H1 (cell line): ENCODE results near the gene LAYN. TPM values are rescaled to one million over a fixed set of nuclear protein-coding genes. Genes with fewer than 3 reads are reported as not detected.

ENCODE experiments used
- CTCF ChIA-PET: fragments of 300-600 bp; sonication (Branson Sonifier 250); formaldehyde crosslinking; loops from one replicate; lab custom pipeline; 2021; ENCODE audit not compliant: partially characterized antibody; lab: Charles Lee
- POLR2A ChIA-PET: fragments of 300-600 bp; sonication (Branson Sonifier 250); formaldehyde crosslinking; loops from one replicate; lab custom pipeline; 2021; ENCODE audit warnings: inconsistent platforms; ENCODE audit not compliant: partially characterized antibody; lab: Charles Lee
- DNase-seq, 2 experiments: peaks; one replicate each; pipeline versions ENCODE4 v3.0.0 to v3.0.0-alpha.2; 2010 to 2022; ENCODE audit warnings: low spot score in 2 of 2, low read depth in 1 of 2, mixed read lengths in 1 of 2
- FAIRE-seq: peaks from 2 replicates; lab custom pipeline; 2011; peaks lifted over from hg19 to GRCh38; lab: Jason Lieb, UNC
- H2AFZ ChIP-seq: 2 replicates; pipeline ENCODE4 v1.8.1; 2012; ENCODE audit warnings: low read length, inconsistent platforms
- H2AK5ac ChIP-seq: 2 replicates; pipeline ENCODE4 v1.6.1; 2013; ENCODE audit warnings: low read depth, low read length
- H2BK120ac ChIP-seq: replicated peaks from 2 replicates; pipeline ENCODE3; 2013; ENCODE audit warnings: low read depth, low read length, inconsistent platforms
- H2BK12ac ChIP-seq: 2 replicates; pipeline ENCODE4 v1.6.1; 2013; ENCODE audit warnings: low read depth, low read length
- H2BK15ac ChIP-seq: 2 replicates; pipeline ENCODE4 v1.6.1; 2013; ENCODE audit warnings: low read length
- H2BK20ac ChIP-seq: 2 replicates; pipeline ENCODE4 v1.6.1; 2013; ENCODE audit warnings: low read length
- H2BK5ac ChIP-seq: 2 replicates; pipeline ENCODE4 v1.6.1; 2013; ENCODE audit warnings: low read depth, low read length
- H3K14ac ChIP-seq: 2 replicates; pipeline ENCODE4 v1.6.1; 2013; ENCODE audit warnings: inconsistent platforms; ENCODE audit not compliant: insufficient read length
- H3K18ac ChIP-seq: 2 replicates; pipeline ENCODE4 v1.6.1; 2013; ENCODE audit warnings: low read length; ENCODE audit errors: extremely low read depth
- H3K23ac ChIP-seq: 2 replicates; pipeline ENCODE4 v1.6.1; 2013; ENCODE audit warnings: inconsistent platforms; ENCODE audit not compliant: insufficient read length
- H3K23me2 ChIP-seq: 2 replicates; pipeline ENCODE4 v1.6.1; 2013; ENCODE audit warnings: low read depth, low read length
- H3K27ac ChIP-seq: 2 replicates; pipeline ENCODE4 v1.6.1; 2011; ENCODE audit warnings: low read depth, low read length, inconsistent platforms
- H3K27me3 ChIP-seq, 4 experiments: replicated peaks in 1 of 4; 1 replicate in 1 of 4; 2 replicates in 3 of 4; pipeline versions ENCODE4 v1.6.1 to v1.8.1; 2011 to 2013; ENCODE audit warnings: low read length in 3 of 4, mild to moderate bottlenecking in 3 of 4, inconsistent platforms in 2 of 4, mixed read lengths in 2 of 4, moderate library complexity in 1 of 4; ENCODE audit not compliant: control insufficient read depth in 3 of 4, insufficient read depth in 3 of 4; ENCODE audit errors: extremely low read depth in 1 of 4
- H3K36me3 ChIP-seq, 4 experiments: 2 replicates each; pipeline versions ENCODE4 v1.6.1 to v1.8.1; 2011 to 2013; ENCODE audit warnings: mild to moderate bottlenecking in 4 of 4, low read length in 3 of 4, moderate library complexity in 2 of 4, control low read depth in 1 of 4, inconsistent platforms in 1 of 4; ENCODE audit not compliant: insufficient read depth in 4 of 4, control insufficient read depth in 2 of 4
- H3K4ac ChIP-seq: replicated peaks from 2 replicates; pipeline ENCODE3; 2013; ENCODE audit warnings: low read length, low read depth, mixed read lengths, inconsistent platforms; ENCODE audit not compliant: insufficient read length
- H3K4me1 ChIP-seq, 4 experiments: replicated peaks in 1 of 4; 1 replicate in 1 of 4; 2 replicates in 3 of 4; pipeline versions ENCODE4 v1.6.1 to v1.8.1; 2011 to 2013; ENCODE audit warnings: low read length in 3 of 4, inconsistent platforms in 2 of 4, mixed read lengths in 1 of 4; ENCODE audit not compliant: insufficient read depth in 4 of 4, control insufficient read depth in 3 of 4
- H3K4me2 ChIP-seq, 2 experiments: 2 replicates each; pipeline versions ENCODE4 v1.6.1 to v1.8.1; 2011 to 2013; ENCODE audit warnings: low read depth in 2 of 2, low read length in 2 of 2, control low read depth in 1 of 2, inconsistent platforms in 1 of 2, mild to moderate bottlenecking in 1 of 2; ENCODE audit not compliant: insufficient read depth in 1 of 2
- H3K4me3 ChIP-seq, 4 experiments: fragments of 200-600, 300-600 bp in 1 of 4; sonication (generic), shearing (Covaris generic), sonication (Bioruptor Twin) in 1 of 4; 2 replicates each; pipeline versions ENCODE4 v1.5.1 to v1.8.1; 2011 to 2016; ENCODE audit warnings: low read length in 4 of 4, low read depth in 3 of 4, control low read depth in 2 of 4, inconsistent platforms in 2 of 4, mild to moderate bottlenecking in 2 of 4, mixed read lengths in 1 of 4, moderate library complexity in 1 of 4; ENCODE audit not compliant: insufficient read depth in 2 of 4; ENCODE audit errors: extremely low read depth in 1 of 4
- H3K56ac ChIP-seq: replicated peaks from 2 replicates; pipeline ENCODE3; 2013; ENCODE audit warnings: low read depth, mild to moderate bottlenecking, mixed read lengths, low read length, inconsistent platforms; ENCODE audit not compliant: insufficient read length
- H3K79me1 ChIP-seq: 2 replicates; pipeline ENCODE4 v1.6.1; 2013; ENCODE audit warnings: low read depth, low read length, control low read depth
- H3K79me2 ChIP-seq, 2 experiments: 2 replicates each; pipeline versions ENCODE4 v1.6.1 to v1.8.1; 2012 to 2013; ENCODE audit warnings: low read length in 2 of 2, mild to moderate bottlenecking in 2 of 2, inconsistent platforms in 1 of 2; ENCODE audit not compliant: insufficient read depth in 2 of 2, control insufficient read depth in 1 of 2
- H3K9ac ChIP-seq, 4 experiments: replicated peaks in 1 of 4; 1 replicate in 1 of 4; 2 replicates in 3 of 4; pipeline versions ENCODE4 v1.6.1 to v1.8.1; 2011 to 2013; ENCODE audit warnings: low read depth in 3 of 4, low read length in 3 of 4, control low read depth in 2 of 4, mild to moderate bottlenecking in 2 of 4, moderate library complexity in 2 of 4, inconsistent platforms in 1 of 4; ENCODE audit errors: extremely low read depth in 1 of 4
- H3K9me3 ChIP-seq, 2 experiments: 2 replicates each; pipeline versions ENCODE4 v1.6.1 to v1.8.1; 2012 to 2013; ENCODE audit warnings: mild to moderate bottlenecking in 2 of 2, moderate library complexity in 2 of 2, control low read depth in 1 of 2, inconsistent platforms in 1 of 2, low read depth in 1 of 2, low read length in 1 of 2, mixed read lengths in 1 of 2; ENCODE audit not compliant: insufficient read depth in 2 of 2
- H4K20me1 ChIP-seq, 2 experiments: replicated peaks in 1 of 2; 2 replicates each; pipeline versions ENCODE3 to v1.8.1; 2011 to 2013; ENCODE audit warnings: inconsistent platforms in 2 of 2, low read length in 2 of 2, mild to moderate bottlenecking in 1 of 2; ENCODE audit not compliant: insufficient read depth in 2 of 2, control insufficient read depth in 1 of 2
- H4K5ac ChIP-seq: 2 replicates; pipeline ENCODE4 v1.6.1; 2013; ENCODE audit warnings: low read length, low read depth, mixed read lengths, inconsistent platforms; ENCODE audit not compliant: insufficient read length
- H4K8ac ChIP-seq: 2 replicates; pipeline ENCODE4 v1.8.0; 2013; ENCODE audit warnings: mild to moderate bottlenecking, moderate library complexity, low read length, inconsistent platforms; ENCODE audit not compliant: insufficient read depth; ENCODE audit errors: extremely low read depth
- H4K91ac ChIP-seq: replicated peaks from 2 replicates; pipeline ENCODE3; 2013; ENCODE audit warnings: low read length, mixed read lengths, inconsistent platforms; ENCODE audit not compliant: insufficient read length
- CBX5 ChIP-seq: fragments of 300-800, 300-1000 bp; sonication (generic); IDR thresholded peaks from 2 replicates; pipeline ENCODE4 v1.7.1; 2016; ENCODE audit warnings: antibody characterized with exemption, low read length, low read depth
- CEBPB ChIP-seq: IDR thresholded peaks from 2 replicates; pipeline ENCODE4 v1.6.1; 2012; ENCODE audit warnings: low read depth, low read length
- CTBP2 ChIP-seq: IDR thresholded peaks from 2 replicates; pipeline ENCODE4 v1.7.0; 2011; ENCODE audit warnings: borderline replicate concordance, mild to moderate bottlenecking, moderate library complexity, mixed read lengths, low read length; ENCODE audit not compliant: insufficient read depth, insufficient read length
- HDAC2 ChIP-seq, 2 experiments: fragments of 300-600 bp in 1 of 2; sonication (generic) in 1 of 2; IDR thresholded peaks; 2 replicates each; pipeline ENCODE4 v1.6.1; 2011 to 2012; ENCODE audit warnings: low read depth in 2 of 2, low read length in 2 of 2, mild to moderate bottlenecking in 2 of 2, moderate library complexity in 2 of 2, borderline replicate concordance in 1 of 2, inconsistent platforms in 1 of 2
- HDAC6 ChIP-seq: IDR thresholded peaks from one replicate; pipeline ENCODE4 v1.7.1; 2012; ENCODE audit warnings: low read depth, mild to moderate bottlenecking, inconsistent platforms, low read length, moderate library complexity
- KDM4A ChIP-seq: IDR thresholded peaks from one replicate; pipeline ENCODE4 v1.7.1; 2012; ENCODE audit warnings: low read depth, mild to moderate bottlenecking, moderate library complexity, low read length, inconsistent platforms; ENCODE audit not compliant: severe bottlenecking
- MAFK ChIP-seq: IDR thresholded peaks from 2 replicates; pipeline ENCODE4 v1.6.1; 2012; ENCODE audit warnings: low read depth, mild to moderate bottlenecking, improper control_type of control experiment, low read length
- MAX ChIP-seq: IDR thresholded peaks from 2 replicates; pipeline ENCODE4 v1.6.1; 2012; ENCODE audit warnings: inconsistent platforms
- RBBP5 ChIP-seq: IDR thresholded peaks from 2 replicates; pipeline ENCODE4 v1.7.1; 2012; ENCODE audit warnings: low read depth, mild to moderate bottlenecking, inconsistent platforms, low read length, moderate library complexity, borderline replicate concordance
- RNF2 ChIP-seq: fragments of 200-900, 300-1000 bp; sonication (generic); IDR thresholded peaks from 2 replicates; pipeline ENCODE4 v1.7.1; 2016; ENCODE audit warnings: borderline replicate concordance, low read depth, mild to moderate bottlenecking, antibody characterized with exemption, low read length; ENCODE audit not compliant: poor library complexity, severe bottlenecking; ENCODE audit errors: missing control alignments
- SIX5 ChIP-seq: IDR thresholded peaks from 2 replicates; pipeline ENCODE4 v1.6.1; 2011; ENCODE audit warnings: mild to moderate bottlenecking, low read depth, low read length
- SP2 ChIP-seq: IDR thresholded peaks from 2 replicates; pipeline ENCODE4 v1.6.1; 2012; ENCODE audit warnings: mild to moderate bottlenecking, low read length, inconsistent platforms
- TEAD4 ChIP-seq: IDR thresholded peaks from 2 replicates; pipeline ENCODE4 v1.6.1; 2012; ENCODE audit warnings: low read depth, low read length, inconsistent platforms, mixed read lengths
- YY1 ChIP-seq: IDR thresholded peaks from 2 replicates; pipeline ENCODE4 v1.6.1; 2011; ENCODE audit warnings: low read depth, mild to moderate bottlenecking, low read length
- WGBS, 2 experiments: shearing (Covaris generic) in 1 of 2; methylation state at CpG; one replicate each; pipeline versions ENCODE4 v1.1.6 to v1.1.7; 2013 to 2015; ENCODE audit warnings: low lambda C conversion rate in 2 of 2, mixed read lengths in 2 of 2, inconsistent platforms in 1 of 2, low coverage in 1 of 2, missing lambda C conversion rate in 1 of 2; ENCODE audit not compliant: insufficient replicate concordance in 2 of 2, insufficient coverage in 1 of 2, insufficient read length in 1 of 2; ENCODE audit errors: extremely low coverage in 1 of 2, missing lambda C conversion rate in 1 of 2; 5-methylcytosine and 5-hydroxymethylcytosine counted together
- polyA plus RNA-seq, 7 experiments: library from polyadenylated mRNA; depleted of rRNA in 3 of 7; stranded (reverse) in 5 of 7; unstranded in 2 of 7; fragments of >200 nt in 5 of 7; fragments of 200-250 nt in 2 of 7; gene quantifications; 1 replicate in 5 of 7; 2 replicates in 1 of 7; 4 replicates in 1 of 7; pipeline versions ENCODE4 v1.2.1 to v1.2.3, GENCODE V29; 2011 to 2013; ENCODE audit warnings: missing spikeins in 2 of 7, mixed read lengths in 2 of 7
- total RNA-seq: library from RNA; stranded (reverse); fragmentation: NEBNext Ultra II Directional; extraction: Animal tissue kit (Norgen Biotek cat#: 25700); gene quantifications from 2 replicates; pipeline ENCODE4 v1.2.1, GENCODE V29; 2021

LAYN gene
- total and polyA plus RNA-seq, 2 of the 8 experiments (the other 6 are each of a cell fraction or from before 2014, with no cell fraction given) = 4.2 to 9.3 TPM

GRCh38 chr11:111522426-111522825 is 18.1 kb upstream of the LAYN start:
- H3K56ac ChIP-seq = no peak overlapping the region
- H2BK20ac ChIP-seq = no peak overlapping the region
- H3K27me3 ChIP-seq = no peaks in the 10 kb centered on the region
- no peak overlapping the region for H3K4me3 ChIP-seq
- H3K36me3 ChIP-seq = no peaks in the 10 kb centered on the region
- WGBS, 2 experiments = 91% methylated on average over 5 of the region's 5 CpGs; no CpG with 5 or more reads in 1 of the 2 experiments
- no peak overlapping the region for H3K9ac ChIP-seq
- H3K14ac ChIP-seq = no peak overlapping the region
- no peak overlapping the region for H4K5ac ChIP-seq
- no peak overlapping the region for H3K4me2 ChIP-seq
- H3K4ac ChIP-seq = no peak overlapping the region
- no peak overlapping the region for H4K8ac ChIP-seq
- H3K23me2 ChIP-seq = no peaks in the 10 kb centered on the region
- DNase-seq = no peak
- H2BK5ac ChIP-seq = no peak overlapping the region
- no peak overlapping the region for H3K18ac ChIP-seq
- no peaks in the 10 kb centered on the region for H4K20me1 ChIP-seq
- H3K4me1 ChIP-seq = no peaks in the 10 kb centered on the region
- H2BK120ac ChIP-seq = no peak overlapping the region
- H3K9me3 ChIP-seq = no peaks in the 10 kb centered on the region
- ChIA-PET CTCF (interaction anchor here (0.7 to 1.0 kb wide), 2 partner anchors 12 to 306 kb away, joined by 3 read pairs; no protein-coding TSS in a partner anchor), POLR2A (interaction anchor here (1.5 kb wide), 1 partner anchor 9 kb away, joined by 4 read pairs; no protein-coding TSS in a partner anchor)
- H3K79me2 ChIP-seq = no peaks in the 10 kb centered on the region
- no peak for FAIRE-seq
- H2AFZ ChIP-seq = no peak overlapping the region
- no peak overlapping the region for H3K27ac ChIP-seq
- H3K23ac ChIP-seq = no peak overlapping the region
- no peak overlapping the region for H2BK15ac ChIP-seq
- H2AK5ac ChIP-seq = no peak overlapping the region
- H3K79me1 ChIP-seq = no peaks in the 10 kb centered on the region
- H2BK12ac ChIP-seq = no peak overlapping the region
- no peak overlapping the region for H4K91ac ChIP-seq
- no peak for TF ChIP-seq MAFK
- TF ChIP-seq CEBPB = no peak
- no peak for TF ChIP-seq YY1
- no peak for TF ChIP-seq RBBP5
- no peak for TF ChIP-seq TEAD4
- no peak for TF ChIP-seq HDAC2 (IDR thresholded peaks at IDR 0.05; ENCODE audit: borderline replicate concordance in 1 of 2, low read depth in 2 of 2, low read length in 2 of 2)
- TF ChIP-seq KDM4A = no peak
- TF ChIP-seq CBX5 = no peak
- no peak for TF ChIP-seq MAX
- TF ChIP-seq SP2 = no peak
- TF ChIP-seq RNF2 = no peak
- TF ChIP-seq SIX5 = no peak
- no peak for TF ChIP-seq CTBP2
- TF ChIP-seq HDAC6 = no peak
